ENCODE measurements around the gene BRCC3.

The BRCC3 gene

GRCh38 chrX:155070975-155071693, at the start of gene BRCC3, which contains the start of the genes CMC4 and MTCP1:
Gene BRCC3 (plus strand): TSS chrX:155071508. CDS start chrX:155071528, 20 bp downstream.
Gene CMC4 (minus strand): TSS chrX:155071136. CDS start chrX:155064023, 7,113 bp downstream.
Gene MTCP1 (minus strand): TSS chrX:155071136. CDS start chrX:155066010, 5,126 bp downstream.
- DNase-seq (ENCODE audit: low read depth) = peak; percentile 43
- no peak for TF ChIP-seq CTCF (IDR thresholded peaks at IDR 0.05; ENCODE audit: low read depth, low read length, missing control alignments)
- peak within 1 kb of the TSS; percentile 72 for H3K4me3 ChIP-seq (ENCODE audit: low read depth, low read length)

- no peak for DNase-seq (ENCODE audit: low read depth)
- TF ChIP-seq CTCF (IDR thresholded peaks at IDR 0.05; ENCODE audit: low read depth, low read length, missing control alignments) = no peak
Observed at GRCh38 chrX:155022585-155022984, 48.7 kb upstream of the BRCC3 start, which contains the start of gene F8. Gene F8 (minus strand): TSS chrX:155022723. CDS start chrX:155022552, 171 bp downstream.

GRCh38 chrX:155023907-155024833, 47.1 kb upstream of the BRCC3 start:
- no peak overlapping the region for H3K4me3 ChIP-seq (ENCODE audit: low read depth, low read length)
- DNase-seq (ENCODE audit: low read depth) = no peak
- no peak for TF ChIP-seq CTCF (IDR thresholded peaks at IDR 0.05; ENCODE audit: low read depth, low read length, missing control alignments)

More at GRCh38 chrX:155022585-155022984, 48.7 kb upstream of the BRCC3 start, which contains the start of gene F8:
- H3K4me3 ChIP-seq (ENCODE audit: low read depth, low read length) = no peak within 1 kb of the TSS

GRCh38 chrX:155026420-155026726, 44.9 kb upstream of the BRCC3 start:
- DNase-seq (ENCODE audit: low read depth) = no peak
- no peak for TF ChIP-seq CTCF (IDR thresholded peaks at IDR 0.05; ENCODE audit: low read depth, low read length, missing control alignments)

GRCh38 chrX:155026727-155027508, 44.4 kb upstream of the BRCC3 start, which contains the start of gene FUNDC2:
Gene FUNDC2 (plus strand): TSS chrX:155026844. CDS start chrX:155026939, 95 bp downstream.
- H3K4me3 ChIP-seq (ENCODE audit: low read depth, low read length) = peak within 1 kb of the TSS; percentile 57
- peak; percentile 83 for DNase-seq (ENCODE audit: low read depth)
- no peak for TF ChIP-seq CTCF (IDR thresholded peaks at IDR 0.05; ENCODE audit: low read depth, low read length, missing control alignments)

More at GRCh38 chrX:155026420-155026726, 44.9 kb upstream of the BRCC3 start:
- H3K4me3 ChIP-seq (ENCODE audit: low read depth, low read length) = peak overlapping the region; percentile 47

GRCh38 chrX:155027509-155028066, 43.7 kb upstream of the BRCC3 start:
- no peak for DNase-seq (ENCODE audit: low read depth)
- no peak for TF ChIP-seq CTCF (IDR thresholded peaks at IDR 0.05; ENCODE audit: low read depth, low read length, missing control alignments)

More at GRCh38 chrX:155027509-155028066, 43.7 kb upstream of the BRCC3 start:
- H3K4me3 ChIP-seq (ENCODE audit: low read depth, low read length) = peak overlapping the region; percentile 57

All from GM12864 (cell line).